ENCODE measurements around the gene CSE1L.

DNA sequence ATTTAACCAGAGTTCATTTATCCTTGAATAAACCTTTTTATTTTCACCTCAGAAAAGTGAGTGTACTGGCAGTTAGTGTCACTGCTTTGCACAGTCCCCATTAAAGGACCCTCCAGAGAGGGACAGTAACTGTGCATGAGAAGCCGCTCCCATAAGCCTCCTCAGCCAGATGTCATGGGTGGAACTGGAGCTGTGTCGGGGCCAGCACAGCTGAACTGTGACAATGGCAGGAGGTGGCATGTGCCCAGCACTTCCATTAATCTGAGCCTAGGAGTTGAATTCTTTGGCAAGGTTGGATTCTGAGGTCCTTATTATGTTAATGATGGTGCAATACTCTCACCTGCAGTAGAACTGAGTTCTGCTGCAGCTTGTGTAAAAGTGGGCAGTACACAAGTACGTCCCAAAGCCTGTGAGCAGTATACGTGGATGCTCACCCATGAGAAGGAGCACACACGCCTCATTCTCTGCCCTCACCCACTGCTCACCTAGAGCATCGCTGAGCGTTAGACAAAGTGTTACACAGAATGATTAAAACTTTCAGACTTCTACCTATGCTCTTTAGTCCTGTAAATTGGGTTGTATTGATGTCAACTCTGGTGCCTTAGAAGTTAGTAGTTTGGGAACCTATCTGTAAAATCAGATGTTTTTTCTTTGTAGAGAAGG, 11.9 kb upstream of the CSE1L start:
- TF ChIP-seq POLR2AphosphoS5 (IDR thresholded peaks at IDR 0.05; ENCODE audit: insufficient read depth in 1 of 2, low read depth in 1 of 2): no peak
- TF ChIP-seq, protein P1, sequence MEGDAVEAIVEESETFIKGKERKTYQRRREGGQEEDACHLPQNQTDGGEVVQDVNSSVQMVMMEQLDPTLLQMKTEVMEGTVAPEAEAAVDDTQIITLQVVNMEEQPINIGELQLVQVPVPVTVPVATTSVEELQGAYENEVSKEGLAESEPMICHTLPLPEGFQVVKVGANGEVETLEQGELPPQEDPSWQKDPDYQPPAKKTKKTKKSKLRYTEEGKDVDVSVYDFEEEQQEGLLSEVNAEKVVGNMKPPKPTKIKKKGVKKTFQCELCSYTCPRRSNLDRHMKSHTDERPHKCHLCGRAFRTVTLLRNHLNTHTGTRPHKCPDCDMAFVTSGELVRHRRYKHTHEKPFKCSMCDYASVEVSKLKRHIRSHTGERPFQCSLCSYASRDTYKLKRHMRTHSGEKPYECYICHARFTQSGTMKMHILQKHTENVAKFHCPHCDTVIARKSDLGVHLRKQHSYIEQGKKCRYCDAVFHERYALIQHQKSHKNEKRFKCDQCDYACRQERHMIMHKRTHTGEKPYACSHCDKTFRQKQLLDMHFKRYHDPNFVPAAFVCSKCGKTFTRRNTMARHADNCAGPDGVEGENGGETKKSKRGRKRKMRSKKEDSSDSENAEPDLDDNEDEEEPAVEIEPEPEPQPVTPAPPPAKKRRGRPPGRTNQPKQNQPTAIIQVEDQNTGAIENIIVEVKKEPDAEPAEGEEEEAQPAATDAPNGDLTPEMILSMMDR (IDR thresholded peaks at IDR 0.05): no peak
